HG02588 (cell line): ENCODE measurements around the gene ATP4A.

Source experiments
- ATAC-seq: cut with Tn5 transposase; IDR thresholded peaks from one replicate; pipeline ENCODE4 v1.9.1; 2021; ENCODE audit warnings: mild to moderate bottlenecking, moderate library complexity; ENCODE audit not compliant: unreplicated experiment

The ATP4A gene

GRCh38 chr19:35566738-35567137 lies 3.3 kb upstream of the ATP4A start:
- ATAC-seq, result no peak

GRCh38 chr19:35565016-35565856 lies 1.8 kb upstream of the ATP4A start:
- ATAC-seq, result no peak

- no peak for ATAC-seq
Measured at GRCh38 chr19:35562776-35563175, 682 bp downstream of the ATP4A start.

- ATAC-seq, result no peak
Measured at GRCh38 chr19:35562336-35562735, 1.1 kb downstream of the ATP4A start.

GRCh38 chr19:35561436-35561835 lies 2.0 kb downstream of the ATP4A start:
- no peak for ATAC-seq

GRCh38 chr19:35560677-35561076 lies 2.8 kb downstream of the ATP4A start:
- ATAC-seq, result no peak

GRCh38 chr19:35560271-35560670 lies 3.2 kb downstream of the ATP4A start:
- no peak for ATAC-seq

GRCh38 chr19:35559781-35560180 lies 3.7 kb downstream of the ATP4A start:
- no peak for ATAC-seq

- ATAC-seq, result no peak
Measured at GRCh38 chr19:35559281-35559659, 4.2 kb downstream of the ATP4A start.

- ATAC-seq, result no peak
Measured at GRCh38 chr19:35558400-35559280, 4.8 kb downstream of the ATP4A start.

- no peak for ATAC-seq
Measured at GRCh38 chr19:35557539-35558399, 5.7 kb downstream of the ATP4A start.

GRCh38 chr19:35556846-35557538 lies 6.5 kb downstream of the ATP4A start:
- ATAC-seq, result no peak

- no peak for ATAC-seq
Measured at GRCh38 chr19:35556025-35556590, 7.3 kb downstream of the ATP4A start.

- ATAC-seq, result no peak
Measured at GRCh38 chr19:35555301-35556005, 8.0 kb downstream of the ATP4A start.

GRCh38 chr19:35554076-35554475 lies 9.4 kb downstream of the ATP4A start:
- no peak for ATAC-seq

GRCh38 chr19:35553385-35554000 lies 10.0 kb downstream of the ATP4A start:
- no peak for ATAC-seq

GRCh38 chr19:35552534-35553384 lies 10.7 kb downstream of the ATP4A start:
- no peak for ATAC-seq
